Neural cell (in vitro differentiated cells): ENCODE measurements around the gene PEAR1. TPM values are rescaled to one million over a fixed set of nuclear protein-coding genes. Genes with fewer than 3 reads are reported as not detected.

Experiments used
- H2AFZ ChIP-seq: fragments of 200-600, 300-800 bp; sonication (generic), shearing (Covaris generic); 2 replicates; pipeline ENCODE4 v1.6.0; 2014; ENCODE audit warnings: low read depth, mild to moderate bottlenecking, antibody characterized with exemption, low read length, moderate library complexity
- H3F3A ChIP-seq: fragments of 200-600 bp; shearing (Covaris generic); 2 replicates; pipeline ENCODE4 v1.6.1; 2016; ENCODE audit warnings: mild to moderate bottlenecking, moderate library complexity, mixed read lengths, antibody characterized with exemption, low read length; ENCODE audit not compliant: insufficient read depth, poor library complexity, severe bottlenecking
- H3K27ac ChIP-seq: fragments of 200-600, 300-800 bp; sonication (generic), shearing (Covaris generic); 2 replicates; pipeline ENCODE4 v1.5.1; 2014; ENCODE audit warnings: mild to moderate bottlenecking, low read length, moderate library complexity
- H3K27me3 ChIP-seq: fragments of 300-800, 200-600 bp; sonication (generic), shearing (Covaris generic); 2 replicates; pipeline ENCODE4 v1.6.0; 2014; ENCODE audit warnings: mild to moderate bottlenecking, low read depth, low read length, moderate library complexity; ENCODE audit not compliant: insufficient read depth
- H3K36me3 ChIP-seq: fragments of 300-800, 200-600 bp; sonication (generic), shearing (Covaris generic); 2 replicates; pipeline ENCODE4 v1.5.1; 2014; ENCODE audit warnings: mild to moderate bottlenecking, antibody characterized with exemption, low read length, moderate library complexity; ENCODE audit not compliant: insufficient read depth
- H3K4me2 ChIP-seq: fragments of 300-800, 200-600 bp; sonication (generic), shearing (Covaris generic); 2 replicates; pipeline ENCODE4 v1.6.0; 2014; ENCODE audit warnings: mild to moderate bottlenecking, low read length
- H3K4me3 ChIP-seq: fragments of 300-800, 200-600 bp; sonication (generic), shearing (Covaris generic); 2 replicates; pipeline ENCODE4 v1.5.1; 2014; ENCODE audit warnings: mild to moderate bottlenecking, low read length, moderate library complexity
- H3K79me2 ChIP-seq: fragments of 200-600 bp; shearing (Covaris generic); replicated peaks from 2 replicates; pipeline ENCODE4 v1.6.0; 2014; ENCODE audit warnings: mild to moderate bottlenecking, low read length, moderate library complexity; ENCODE audit not compliant: insufficient read depth
- H3K9ac ChIP-seq: fragments of 300-800, 200-600 bp; sonication (generic), shearing (Covaris generic); 2 replicates; pipeline ENCODE4 v1.6.1; 2016; ENCODE audit warnings: mild to moderate bottlenecking, low read length, mixed read lengths
- H3K9me2 ChIP-seq: fragments of 200-600 bp; shearing (Covaris generic); 2 replicates; pipeline ENCODE4 v1.6.1; 2016; ENCODE audit warnings: mild to moderate bottlenecking, low read length, mixed read lengths; ENCODE audit not compliant: insufficient read depth
- H3K9me3 ChIP-seq: fragments of 200-600, 300-800 bp; sonication (generic), shearing (Covaris generic); 2 replicates; pipeline ENCODE4 v1.6.1; 2016; ENCODE audit warnings: mild to moderate bottlenecking, mixed run types, low read length, moderate library complexity, mixed read lengths
- H4K20me1 ChIP-seq: fragments of 200-600 bp; shearing (Covaris generic); 2 replicates; pipeline ENCODE4 v1.6.1; 2016; ENCODE audit warnings: mild to moderate bottlenecking, mixed run types; ENCODE audit not compliant: insufficient read depth
- EP300 ChIP-seq: fragments of 450-650 bp; conservative IDR thresholded peaks from 2 replicates; pipeline ENCODE4 v1.6.1; 2014; ENCODE audit warnings: antibody characterized with exemption, mild to moderate bottlenecking, moderate library complexity; ENCODE audit not compliant: poor library complexity, severe bottlenecking
- EZH2 ChIP-seq: fragments of 200-600, 300-800 bp; shearing (Covaris generic), sonication (generic); IDR thresholded peaks from 2 replicates; pipeline ENCODE4 v1.6.1; 2014; ENCODE audit warnings: antibody characterized with exemption, low read length, borderline replicate concordance, mild to moderate bottlenecking; ENCODE audit not compliant: insufficient read depth, poor library complexity, severe bottlenecking
- MXI1 ChIP-seq: fragments of 450-650 bp; conservative IDR thresholded peaks from 2 replicates; pipeline ENCODE4 v1.6.1; 2014; ENCODE audit warnings: antibody characterized with exemption, mild to moderate bottlenecking; ENCODE audit not compliant: poor library complexity, severe bottlenecking
- POLR2AphosphoS5 ChIP-seq: IDR thresholded peaks from 2 replicates; pipeline ENCODE4 v1.6.1; 2012
- RAD21 ChIP-seq: fragments of 450-650 bp; conservative IDR thresholded peaks from 2 replicates; pipeline ENCODE4 v1.6.1; 2014; ENCODE audit warnings: antibody characterized with exemption, mild to moderate bottlenecking, moderate library complexity
- SMC3 ChIP-seq: fragments of 450-650 bp; conservative IDR thresholded peaks from 2 replicates; pipeline ENCODE4 v1.6.1; 2014; ENCODE audit warnings: antibody characterized with exemption, mild to moderate bottlenecking, moderate library complexity; ENCODE audit not compliant: poor library complexity
- TAF1 ChIP-seq: IDR thresholded peaks from 2 replicates; pipeline ENCODE4 v1.6.1; 2012; ENCODE audit warnings: low read depth
- polyA plus RNA-seq: library from polyadenylated mRNA; depleted of rRNA; stranded (reverse); fragments of >200 nt; gene quantifications from 2 replicates; pipeline ENCODE4 v1.2.3, GENCODE V29; 2014
- TF ChIP-seq, protein P1 (sequence below): fragments of 450-650 bp; IDR thresholded peaks from 2 replicates; pipeline ENCODE4 v1.5.1; 2014; ENCODE audit warnings: antibody characterized with exemption, mild to moderate bottlenecking, moderate library complexity; ENCODE audit not compliant: poor library complexity, severe bottlenecking
- TF ChIP-seq, protein P2 (sequence below): IDR thresholded peaks from 2 replicates; pipeline ENCODE4 v1.6.1; 2012; ENCODE audit warnings: borderline replicate concordance

Gene PEAR1
- polyA plus RNA-seq, 1 donor from 2014 or later: not detected

DNA sequence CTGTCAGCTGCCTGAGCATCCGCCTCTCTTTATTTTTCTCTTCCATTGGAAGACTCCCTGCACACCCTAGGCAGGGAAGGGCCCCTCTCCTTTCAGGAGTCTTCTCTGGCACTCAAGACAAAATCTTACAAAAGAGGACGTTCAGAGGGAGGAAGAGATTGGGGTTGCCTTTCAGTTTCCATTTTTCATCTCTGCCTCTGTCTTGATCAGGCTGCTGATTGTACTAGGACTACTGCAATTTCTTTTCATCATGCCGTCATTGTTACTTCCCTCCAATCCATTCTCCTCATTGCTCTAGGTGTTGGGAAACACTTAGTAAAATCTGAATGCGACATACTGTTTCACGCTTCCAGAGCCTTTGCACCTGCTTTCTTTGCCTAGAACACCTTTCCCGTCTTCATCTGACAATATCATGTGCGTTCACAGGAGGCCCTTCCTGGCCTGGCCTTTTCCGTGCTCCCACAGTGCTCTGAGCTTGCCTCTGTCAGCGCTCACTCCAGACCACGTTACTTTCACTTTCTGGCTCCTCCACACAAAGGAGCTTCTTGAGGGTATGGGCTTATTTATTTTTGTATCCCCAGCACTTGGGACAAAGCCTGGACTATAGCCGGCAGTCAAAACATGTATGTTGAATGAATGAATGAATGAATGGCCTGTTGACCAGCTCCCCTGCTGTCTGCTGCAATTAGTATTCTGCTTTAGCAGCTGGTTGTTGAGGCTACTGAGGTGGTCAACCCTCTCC is 37.9 kb downstream of the PEAR1 start:
- no peaks in the 10 kb centered on the region for H3F3A ChIP-seq
- H3K4me2 ChIP-seq: no peak overlapping the region
- H3K79me2 ChIP-seq: no peaks in the 10 kb centered on the region
- H3K9ac ChIP-seq: no peak overlapping the region
- no peaks in the 10 kb centered on the region for H3K9me3 ChIP-seq
- no peak overlapping the region for H2AFZ ChIP-seq
- H3K27me3 ChIP-seq: peaks cover 24% of the 10 kb centered on the region
- H3K4me3 ChIP-seq: no peak overlapping the region
- no peak for TF ChIP-seq EP300
- no peak for TF ChIP-seq SMC3
- TF ChIP-seq RAD21: no peak
- TF ChIP-seq MXI1: no peak
- TF ChIP-seq TAF1: no peak
- TF ChIP-seq, protein P1, sequence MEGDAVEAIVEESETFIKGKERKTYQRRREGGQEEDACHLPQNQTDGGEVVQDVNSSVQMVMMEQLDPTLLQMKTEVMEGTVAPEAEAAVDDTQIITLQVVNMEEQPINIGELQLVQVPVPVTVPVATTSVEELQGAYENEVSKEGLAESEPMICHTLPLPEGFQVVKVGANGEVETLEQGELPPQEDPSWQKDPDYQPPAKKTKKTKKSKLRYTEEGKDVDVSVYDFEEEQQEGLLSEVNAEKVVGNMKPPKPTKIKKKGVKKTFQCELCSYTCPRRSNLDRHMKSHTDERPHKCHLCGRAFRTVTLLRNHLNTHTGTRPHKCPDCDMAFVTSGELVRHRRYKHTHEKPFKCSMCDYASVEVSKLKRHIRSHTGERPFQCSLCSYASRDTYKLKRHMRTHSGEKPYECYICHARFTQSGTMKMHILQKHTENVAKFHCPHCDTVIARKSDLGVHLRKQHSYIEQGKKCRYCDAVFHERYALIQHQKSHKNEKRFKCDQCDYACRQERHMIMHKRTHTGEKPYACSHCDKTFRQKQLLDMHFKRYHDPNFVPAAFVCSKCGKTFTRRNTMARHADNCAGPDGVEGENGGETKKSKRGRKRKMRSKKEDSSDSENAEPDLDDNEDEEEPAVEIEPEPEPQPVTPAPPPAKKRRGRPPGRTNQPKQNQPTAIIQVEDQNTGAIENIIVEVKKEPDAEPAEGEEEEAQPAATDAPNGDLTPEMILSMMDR: no peak
- no peak for TF ChIP-seq POLR2AphosphoS5
- TF ChIP-seq, protein P2, sequence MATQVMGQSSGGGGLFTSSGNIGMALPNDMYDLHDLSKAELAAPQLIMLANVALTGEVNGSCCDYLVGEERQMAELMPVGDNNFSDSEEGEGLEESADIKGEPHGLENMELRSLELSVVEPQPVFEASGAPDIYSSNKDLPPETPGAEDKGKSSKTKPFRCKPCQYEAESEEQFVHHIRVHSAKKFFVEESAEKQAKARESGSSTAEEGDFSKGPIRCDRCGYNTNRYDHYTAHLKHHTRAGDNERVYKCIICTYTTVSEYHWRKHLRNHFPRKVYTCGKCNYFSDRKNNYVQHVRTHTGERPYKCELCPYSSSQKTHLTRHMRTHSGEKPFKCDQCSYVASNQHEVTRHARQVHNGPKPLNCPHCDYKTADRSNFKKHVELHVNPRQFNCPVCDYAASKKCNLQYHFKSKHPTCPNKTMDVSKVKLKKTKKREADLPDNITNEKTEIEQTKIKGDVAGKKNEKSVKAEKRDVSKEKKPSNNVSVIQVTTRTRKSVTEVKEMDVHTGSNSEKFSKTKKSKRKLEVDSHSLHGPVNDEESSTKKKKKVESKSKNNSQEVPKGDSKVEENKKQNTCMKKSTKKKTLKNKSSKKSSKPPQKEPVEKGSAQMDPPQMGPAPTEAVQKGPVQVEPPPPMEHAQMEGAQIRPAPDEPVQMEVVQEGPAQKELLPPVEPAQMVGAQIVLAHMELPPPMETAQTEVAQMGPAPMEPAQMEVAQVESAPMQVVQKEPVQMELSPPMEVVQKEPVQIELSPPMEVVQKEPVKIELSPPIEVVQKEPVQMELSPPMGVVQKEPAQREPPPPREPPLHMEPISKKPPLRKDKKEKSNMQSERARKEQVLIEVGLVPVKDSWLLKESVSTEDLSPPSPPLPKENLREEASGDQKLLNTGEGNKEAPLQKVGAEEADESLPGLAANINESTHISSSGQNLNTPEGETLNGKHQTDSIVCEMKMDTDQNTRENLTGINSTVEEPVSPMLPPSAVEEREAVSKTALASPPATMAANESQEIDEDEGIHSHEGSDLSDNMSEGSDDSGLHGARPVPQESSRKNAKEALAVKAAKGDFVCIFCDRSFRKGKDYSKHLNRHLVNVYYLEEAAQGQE: no peak
- no peak for TF ChIP-seq EZH2
- H3K36me3 ChIP-seq: no peaks in the 10 kb centered on the region
- no peaks in the 10 kb centered on the region for H4K20me1 ChIP-seq
- no peaks in the 10 kb centered on the region for H3K9me2 ChIP-seq
- H3K27ac ChIP-seq: no peak overlapping the region

DNA sequence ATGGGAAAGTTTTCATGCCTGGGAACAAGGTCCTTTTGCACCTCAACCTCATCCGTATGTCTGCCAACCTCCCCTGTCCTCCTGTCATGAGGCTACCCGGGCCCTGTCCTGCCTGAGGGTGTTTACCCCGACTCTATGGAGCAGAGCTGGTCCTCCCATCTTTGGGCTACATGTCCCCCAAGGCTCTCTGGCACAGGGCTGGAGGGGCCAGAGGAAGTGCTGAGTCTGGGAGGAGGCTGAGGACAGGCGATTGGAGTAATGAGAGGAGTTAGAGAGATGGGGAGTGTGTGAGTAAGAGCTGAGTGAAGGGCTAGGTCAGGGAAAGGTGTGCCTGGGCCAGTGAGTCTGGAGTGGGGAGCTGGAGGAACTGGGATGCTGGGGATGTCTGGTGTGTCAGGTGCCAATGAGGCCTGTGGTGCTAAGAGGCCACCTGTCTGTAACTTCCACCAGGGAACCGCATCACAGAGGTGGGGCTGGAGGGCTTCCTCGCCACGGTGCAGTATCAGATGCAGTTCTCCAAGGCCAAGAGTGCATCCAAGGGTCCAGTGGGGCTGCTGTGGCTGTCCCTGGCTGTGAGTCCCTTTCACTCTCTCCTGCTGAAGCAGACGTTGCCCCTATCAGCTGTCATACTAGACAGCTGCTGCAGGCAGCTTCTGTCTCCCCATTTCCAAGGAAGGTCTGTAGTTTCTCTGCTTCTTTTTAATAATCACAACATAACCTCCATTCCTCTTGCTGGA is 38.6 kb downstream of the PEAR1 start:
- TF ChIP-seq POLR2AphosphoS5 (no peak), SMC3 (no peak), RAD21 (no peak), TAF1 (no peak), MXI1 (no peak), EP300 (no peak), EZH2 (no peak)
- TF ChIP-seq, protein P1: no peak
- TF ChIP-seq, protein P2: no peak
- H3K9me2 ChIP-seq: no peaks in the 10 kb centered on the region
- H3K27ac ChIP-seq: no peak overlapping the region
- no peaks in the 10 kb centered on the region for H3K79me2 ChIP-seq
- H4K20me1 ChIP-seq: no peaks in the 10 kb centered on the region
- peaks cover 17% of the 10 kb centered on the region for H3K27me3 ChIP-seq
- no peaks in the 10 kb centered on the region for H3F3A ChIP-seq
- no peak overlapping the region for H3K4me3 ChIP-seq
- no peak overlapping the region for H2AFZ ChIP-seq
- no peaks in the 10 kb centered on the region for H3K9me3 ChIP-seq
- H3K4me2 ChIP-seq: no peak overlapping the region
- no peak overlapping the region for H3K9ac ChIP-seq
- H3K36me3 ChIP-seq: no peaks in the 10 kb centered on the region
